HT-29 (cell line): ENCODE data around the gene MYL4. TPM values are rescaled to one million over a fixed set of nuclear protein-coding genes. Genes with fewer than 3 reads are reported as not detected.

Source experiments
- DNase-seq: peaks from one replicate; pipeline ENCODE4 v3.0.0-alpha.2; 2015; ENCODE audit warnings: low spot score
- small RNA-seq: library from RNA; depleted of rRNA; stranded (forward); fragments of <200 nt; gene quantifications from one replicate; pipeline ENCODE3, GENCODE V24; 2014
- total RNA-seq: library from RNA; depleted of rRNA; stranded (reverse); fragments of >200 nt; shearing (Covaris generic); gene quantifications from 2 replicates; pipeline ENCODE4 v1.2.3, GENCODE V29; 2014; rRNA removed

The MYL4 gene
- total RNA-seq, 1 experiment from 2014 or later: not detected

DNA sequence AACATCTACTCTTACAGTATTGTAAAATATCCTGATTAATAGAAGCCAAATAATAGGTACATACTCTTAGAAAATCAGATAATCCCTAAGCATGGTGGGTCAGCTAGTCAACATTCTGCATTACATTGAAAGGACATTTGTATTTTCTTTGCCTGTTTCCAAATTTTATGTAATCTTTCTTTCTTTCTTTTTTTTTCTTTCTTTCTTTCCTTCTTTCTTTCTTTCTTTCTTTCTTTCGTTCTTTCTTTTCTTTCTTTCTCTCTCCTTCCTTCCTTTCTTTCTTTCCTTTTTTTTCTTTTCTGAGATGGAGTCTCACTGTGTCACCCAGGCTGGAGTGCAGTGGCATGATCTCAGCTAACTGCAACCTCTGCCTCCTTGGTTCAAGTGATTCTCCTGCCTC, 63.3 kb downstream of the MYL4 start:
- DNase-seq: no peak

DNA sequence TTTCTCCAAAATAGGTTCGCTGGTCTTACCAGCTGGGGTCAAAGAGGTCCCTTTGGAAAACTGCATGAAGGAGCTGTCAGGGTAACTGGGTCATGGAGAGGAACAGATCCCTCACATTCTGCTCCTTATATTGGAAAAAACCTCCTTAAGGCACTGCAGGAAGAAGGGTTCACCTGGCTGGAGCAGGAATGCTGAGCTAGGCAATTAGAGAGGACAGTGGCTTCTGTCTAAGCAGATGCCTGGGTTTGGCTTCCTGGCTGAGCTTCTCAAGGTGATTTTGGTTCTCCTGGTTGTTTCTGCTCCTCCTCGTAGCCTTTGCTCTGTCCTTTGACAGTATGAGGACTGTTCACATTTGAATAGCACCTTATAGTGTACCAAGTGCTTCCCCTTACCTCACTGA, 64.1 kb downstream of the MYL4 start:
- DNase-seq: no peak

Small RNA genes within 50 kb of the gene (small RNA-seq; reads per million reads assigned to genes)
- gene RNU7-186P: not detected

Other genes with a start within 250 kb of the MYL4 start
- not detected in 2 replicates for gene RPRML, start 230.1 kb upstream of the MYL4 start, total RNA-seq
- 36.1 and 43.2 TPM in 2 replicates for gene CDC27, start 20.1 kb upstream of the MYL4 start, total RNA-seq
- not detected in 2 replicates for gene ITGB3, start 44.5 kb downstream of the MYL4 start, total RNA-seq
- gene EFCAB13, start 114.6 kb downstream of the MYL4 start, total RNA-seq: 0.10 TPM in 1 of 2 replicates, not detected in the other